GM12878 (cell line): ENCODE measurements around the gene LRP1B. TPM values are rescaled to one million over a fixed set of nuclear protein-coding genes. Genes with fewer than 3 reads are reported as not detected.

Source experiments
- ATAC-seq: fragments of 200-7000 bp; cut with Tn5 transposase; 3 replicates; pipeline ENCODE4 v1.9.1; 2020; ENCODE audit warnings: mild to moderate bottlenecking, moderate library complexity
- BruUV-seq: library from RNA; stranded (reverse); fragments of 400-500 nt; replicated peaks from 2 replicates; lab custom pipeline; 2021; lab: Mats Ljungman, UMichigan
- CTCF ChIA-PET: fragments of 300-600 bp; sonication (Branson Sonifier 250); formaldehyde crosslinking; extraction: SDS; loops from one replicate; lab custom pipeline; 2021; ENCODE audit warnings: inconsistent platforms; lab: Yijun Ruan, JAX
- POLR2A ChIA-PET: fragments of 350-600 bp; formaldehyde crosslinking; extraction: SDS; loops from one replicate; lab custom pipeline; 2021; ENCODE audit warnings: inconsistent platforms; lab: Charles Lee
- RAD21 ChIA-PET: fragments of 300-600 bp; sonication (Branson Sonifier 250); formaldehyde crosslinking; loops from one replicate; lab custom pipeline; 2023; ENCODE audit warnings: antibody characterized with exemption; ENCODE audit not compliant: unreplicated experiment; lab: Charles Lee
- SMC1A ChIA-PET: fragments of 300-600 bp; sonication (Branson Sonifier 250); formaldehyde crosslinking; loops from one replicate; lab custom pipeline; 2023; ENCODE audit not compliant: unreplicated experiment, uncharacterized antibody; lab: Charles Lee
- DNase-seq: peaks from one replicate; pipeline ENCODE4 v3.0.0-alpha.2; 2011; ENCODE audit warnings: low read depth, low spot score
- FAIRE-seq: peaks from 3 replicates; lab custom pipeline; 2011; peaks lifted over from hg19 to GRCh38; lab: Jason Lieb, UNC
- H2AFZ ChIP-seq: 2 replicates; pipeline ENCODE4 v1.6.0; 2011; ENCODE audit warnings: low read depth, low read length, control low read depth; ENCODE audit not compliant: control insufficient read depth
- H3K27ac ChIP-seq: 2 replicates; pipeline ENCODE4 v1.5.1; 2011; ENCODE audit warnings: control low read depth; ENCODE audit not compliant: control insufficient read depth, insufficient read depth
- H3K27me3 ChIP-seq, 2 experiments: replicated peaks in 1 of 2; 2 replicates each; pipeline versions ENCODE4 v1.6.0 to v1.6.1; 2011; ENCODE audit warnings: low read length in 1 of 2; ENCODE audit not compliant: control insufficient read depth in 2 of 2, insufficient read depth in 2 of 2
- H3K36me3 ChIP-seq, 2 experiments: 2 replicates each; pipeline ENCODE4 v1.5.1; 2011; ENCODE audit warnings: low read length in 1 of 2; ENCODE audit not compliant: control insufficient read depth in 2 of 2, insufficient read depth in 2 of 2
- H3K4me1 ChIP-seq: 2 replicates; pipeline ENCODE4 v1.6.1; 2011; ENCODE audit warnings: mild to moderate bottlenecking, low read length, moderate library complexity, mixed read lengths; ENCODE audit not compliant: control insufficient read depth, insufficient read depth
- H3K4me2 ChIP-seq: 2 replicates; pipeline ENCODE4 v1.6.0; 2011; ENCODE audit warnings: control low read depth; ENCODE audit not compliant: control insufficient read depth, insufficient read depth
- H3K4me3 ChIP-seq: fragments of 200-600 bp; sonication (generic); 2 replicates; pipeline ENCODE4 v1.5.1; 2016
- H3K79me2 ChIP-seq: 2 replicates; pipeline ENCODE4 v1.6.0; 2011; ENCODE audit warnings: low read length; ENCODE audit not compliant: control insufficient read depth, insufficient read depth
- H3K9ac ChIP-seq: 2 replicates; pipeline ENCODE4 v1.8.0; 2011; ENCODE audit warnings: low read length, control low read depth, mixed read lengths; ENCODE audit not compliant: control insufficient read depth, insufficient read depth
- H3K9me3 ChIP-seq: replicated peaks from 3 replicates; pipeline ENCODE4 v1.5.1; 2011; ENCODE audit warnings: mild to moderate bottlenecking, low read length; ENCODE audit not compliant: control insufficient read depth, insufficient read depth
- H4K20me1 ChIP-seq: 2 replicates; pipeline ENCODE4 v1.6.0; 2011; ENCODE audit not compliant: control insufficient read depth, insufficient read depth
- EP300 ChIP-seq, 2 experiments: fragments of 150-350 bp in 1 of 2; IDR thresholded peaks; 2 replicates each; pipeline ENCODE4 v1.6.1; 2011 to 2012; ENCODE audit warnings: low read depth in 2 of 2, low read length in 2 of 2, borderline replicate concordance in 1 of 2, improper control_type of control experiment in 1 of 2, inconsistent platforms in 1 of 2; ENCODE audit not compliant: control insufficient read depth in 1 of 2
- NKRF ChIP-seq: fragments of 450-650 bp; conservative IDR thresholded peaks from 2 replicates; pipeline ENCODE4 v1.6.1; 2017; ENCODE audit warnings: mild to moderate bottlenecking, moderate library complexity
- RFX5 ChIP-seq: IDR thresholded peaks from 2 replicates; pipeline ENCODE4 v1.6.1; 2011; ENCODE audit warnings: low read depth, low read length, improper control_type of control experiment
- USF2 ChIP-seq: IDR thresholded peaks from 2 replicates; pipeline ENCODE4 v1.6.1; 2011; ENCODE audit warnings: low read depth, low read length, improper control_type of control experiment, borderline replicate concordance
- WRNIP1 ChIP-seq: IDR thresholded peaks from 2 replicates; pipeline ENCODE4 v1.6.1; 2011; ENCODE audit warnings: low read depth, low read length, improper control_type of control experiment, borderline replicate concordance
- WGBS: methylation state at CpG from one replicate; pipeline ENCODE4 v1.1.6; 2016; ENCODE audit warnings: low lambda C conversion rate; ENCODE audit not compliant: insufficient replicate concordance, insufficient coverage; ENCODE audit errors: missing lambda C conversion rate; 5-methylcytosine and 5-hydroxymethylcytosine counted together
- in situ Hi-C: fragments of 300-500 bp; cut with MboI; formaldehyde crosslinking; loops from 9 replicates; pipeline ENCODE4 v1.14.3; 2018; ENCODE audit warnings: mixed read lengths
- intact Hi-C: fragments of 100-400 bp; cut with micrococcal nuclease; formaldehyde crosslinking; loops from one replicate; pipeline ENCODE4 v1.14.2; 2022; ENCODE audit not compliant: unreplicated experiment
- polyA plus RNA-seq, 11 experiments: library from polyadenylated mRNA; depleted of rRNA in 4 of 11; unstranded in 6 of 11; stranded (reverse) in 5 of 11; fragments of >200 nt; fragmentation: Nextera tagmentation in 4 of 11; fragmentation: Illumina TruSeq in 1 of 11; extraction: Ambion mirVana in 4 of 11; extraction: Trizol in 1 of 11; gene quantifications; 1 replicate in 1 of 11; 2 replicates in 10 of 11; pipeline versions ENCODE4 v1.2.1 to v1.2.3, GENCODE V29; 2011 to 2016; ENCODE audit warnings: inconsistent platforms in 2 of 11, missing spikeins in 2 of 11, low read depth in 1 of 11
- total RNA-seq, 4 experiments: library from RNA; depleted of rRNA in 3 of 4; stranded (reverse); fragments of >200 nt in 3 of 4; fragmentation: Illumina TruSeq in 1 of 4; extraction: Trizol in 1 of 4; gene quantifications; 2 replicates each; pipeline versions ENCODE4 v1.2.1 to v1.2.3, GENCODE V29; 2013 to 2021
- TF ChIP-seq, protein P1 (sequence below): IDR thresholded peaks from 2 replicates; pipeline ENCODE4 v1.6.1; 2011; ENCODE audit warnings: borderline replicate concordance, low read depth, mild to moderate bottlenecking, moderate library complexity, low read length; ENCODE audit not compliant: insufficient read depth, poor library complexity, severe bottlenecking

LRP1B gene
- total and polyA plus RNA-seq, 10 of the 15 experiments (the other 5 are each of a cell fraction or from before 2014, with no cell fraction given): under 0.01 to 0.06 (median 0.03) TPM; not detected in 5

DNA sequence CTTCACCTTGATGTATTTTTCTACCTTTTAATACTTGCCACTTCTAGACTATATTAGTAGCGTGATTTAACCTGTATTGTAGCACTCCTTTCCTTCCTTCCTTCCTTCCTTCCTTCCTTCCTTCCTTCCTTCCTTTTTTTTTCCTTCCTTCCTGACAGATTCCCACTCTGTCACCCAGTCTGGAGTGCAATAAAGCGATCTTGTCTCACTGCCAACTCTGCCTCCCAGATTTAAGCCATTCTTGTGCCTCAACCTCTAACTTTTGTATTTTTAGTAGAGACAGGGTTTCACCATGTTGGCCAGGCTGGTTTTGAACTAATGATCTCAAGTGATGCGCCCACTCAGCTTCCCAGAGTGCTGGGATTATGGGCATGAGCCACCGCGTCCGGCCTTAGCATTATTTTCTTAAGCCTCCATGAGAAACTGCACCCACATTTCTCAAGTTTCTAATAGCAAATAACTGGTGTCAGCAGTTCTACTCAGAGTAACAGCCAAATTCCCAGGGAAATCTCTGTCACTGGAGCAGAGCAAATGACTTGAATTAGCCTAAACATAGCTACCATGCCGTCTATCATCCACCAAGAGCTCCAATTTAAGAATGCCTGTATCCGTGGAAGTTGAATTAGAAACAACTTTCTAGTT lies 529.2 kb downstream of the LRP1B start:
- no peaks in the 10 kb centered on the region for H3K36me3 ChIP-seq
- FAIRE-seq: no peak
- H2AFZ ChIP-seq: no peak overlapping the region
- RAD21 ChIA-PET: no interaction called here
- intact Hi-C loops: no loop called here
- ATAC-seq: no peak
- SMC1A ChIA-PET: no interaction called here
- H3K27ac ChIP-seq: no peak overlapping the region
- H3K9me3 ChIP-seq: no peaks in the 10 kb centered on the region
- CTCF ChIA-PET: no interaction called here
- H3K4me1 ChIP-seq: no peaks in the 10 kb centered on the region
- H4K20me1 ChIP-seq: no peaks in the 10 kb centered on the region
- no peak overlapping the region for H3K9ac ChIP-seq
- no peak overlapping the region for H3K4me2 ChIP-seq
- DNase-seq: no peak
- TF ChIP-seq RFX5 (no peak), WRNIP1 (no peak), NKRF (no peak), USF2 (no peak), EP300 (IDR thresholded peaks at IDR 0.05; ENCODE audit: borderline replicate concordance in 1 of 2, control insufficient read depth in 1 of 2, low read depth in 2 of 2, low read length in 2 of 2) (no peak)
- TF ChIP-seq, protein P1, sequence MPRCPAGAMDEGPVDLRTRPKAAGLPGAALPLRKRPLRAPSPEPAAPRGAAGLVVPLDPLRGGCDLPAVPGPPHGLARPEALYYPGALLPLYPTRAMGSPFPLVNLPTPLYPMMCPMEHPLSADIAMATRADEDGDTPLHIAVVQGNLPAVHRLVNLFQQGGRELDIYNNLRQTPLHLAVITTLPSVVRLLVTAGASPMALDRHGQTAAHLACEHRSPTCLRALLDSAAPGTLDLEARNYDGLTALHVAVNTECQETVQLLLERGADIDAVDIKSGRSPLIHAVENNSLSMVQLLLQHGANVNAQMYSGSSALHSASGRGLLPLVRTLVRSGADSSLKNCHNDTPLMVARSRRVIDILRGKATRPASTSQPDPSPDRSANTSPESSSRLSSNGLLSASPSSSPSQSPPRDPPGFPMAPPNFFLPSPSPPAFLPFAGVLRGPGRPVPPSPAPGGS: no peak
- TF ChIP-seq, all 136 proteins: peak for 0
- Histone ChIP-seq H3K27me3 (no peaks in the 10 kb centered on the region), H3K79me2 (no peaks in the 10 kb centered on the region), H3K4me3 (no peak overlapping the region)
- BruUV-seq: no TSS peak
- in situ Hi-C loops: no loop called here
- WGBS: 38% methylated on average over 8 of the region's 8 CpGs
- POLR2A ChIA-PET: no interaction called here
